ENCODE measurements around the gene CMBL.

Gene CMBL

DNA sequence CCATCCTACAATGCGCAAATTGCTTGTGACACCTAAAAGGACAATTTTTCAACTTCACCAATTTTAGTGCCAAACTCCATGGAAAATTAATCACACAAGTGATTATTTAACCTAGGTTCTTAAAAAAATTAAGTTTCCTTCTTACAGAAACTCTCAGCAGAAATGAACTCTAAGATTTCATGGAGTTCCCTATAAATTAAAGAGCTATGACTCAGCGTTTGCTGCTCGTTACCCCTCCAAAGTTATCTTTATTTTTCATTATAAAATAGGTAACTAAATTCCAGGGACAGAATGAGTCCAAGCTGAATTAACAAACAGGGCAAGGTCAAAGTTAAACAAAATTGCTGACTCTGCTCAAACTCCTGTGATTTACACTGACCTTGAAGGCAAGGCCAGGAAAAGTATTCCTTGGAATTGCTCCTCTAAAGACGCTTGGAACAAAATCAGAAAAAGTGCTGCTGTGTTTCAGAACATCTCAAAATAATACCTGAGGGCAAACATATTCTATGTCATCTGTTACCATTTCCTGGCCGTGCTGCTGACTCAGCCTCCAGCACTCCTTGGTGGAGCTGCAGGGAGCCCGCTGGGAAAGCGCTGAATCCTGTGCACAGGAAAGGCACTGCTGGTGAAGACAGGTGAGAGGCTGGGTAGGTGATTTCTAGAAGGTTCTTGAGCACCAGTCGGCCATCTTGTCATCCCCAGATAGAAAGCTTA, 2.5 kb upstream of the CMBL start:
- peak; percentile 81 for DNase-seq (ENCODE audit: low spot score)

DNA sequence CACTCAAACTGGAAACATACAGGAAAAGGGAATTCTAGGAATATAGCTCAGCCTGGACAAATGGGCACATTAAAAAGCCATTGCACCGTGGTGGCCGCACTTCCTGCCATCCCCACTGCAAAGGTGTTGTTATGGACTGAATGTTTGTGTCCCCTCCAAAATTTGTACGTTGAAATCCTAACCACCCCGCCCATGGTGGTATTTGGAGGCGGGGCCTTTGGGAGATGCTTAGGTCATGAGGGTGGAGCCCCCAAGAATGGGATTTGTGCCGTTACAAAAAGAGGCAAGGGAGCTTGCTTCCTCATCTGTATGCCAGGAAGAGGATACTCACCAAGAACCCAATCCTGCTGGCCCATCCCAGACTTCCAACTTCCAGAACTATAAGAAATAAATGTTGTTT, 1.1 kb upstream of the CMBL start:
- no peak for DNase-seq (ENCODE audit: low spot score)

GRCh38 chr5:10306806-10307205, 896 bp downstream of the CMBL start:
- DNase-seq (ENCODE audit: low spot score): no peak

DNA sequence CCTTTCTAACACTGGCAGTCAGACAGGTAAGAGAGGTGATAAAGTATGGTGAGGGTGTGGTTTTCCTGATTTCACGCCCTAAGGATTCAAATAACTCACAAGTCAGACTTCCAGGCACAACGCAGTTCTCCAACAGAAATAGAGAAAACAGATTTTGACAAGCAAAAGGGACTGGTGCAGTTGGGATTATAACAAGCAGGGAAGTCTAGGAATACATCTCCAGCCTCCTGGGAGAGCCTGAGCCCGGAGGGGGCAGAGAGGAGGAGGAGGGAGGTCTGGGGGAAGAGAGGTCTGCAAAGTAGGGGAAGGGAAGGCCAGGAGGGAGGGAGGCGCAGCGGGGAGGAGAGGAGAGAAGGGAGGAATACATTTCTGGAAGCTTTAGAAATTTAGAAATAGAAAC, 1.6 kb downstream of the CMBL start:
- DNase-seq (ENCODE audit: low spot score): no peak

- DNase-seq (ENCODE audit: low spot score): no peak
Measured at GRCh38 chr5:10304932-10305331, 2.8 kb downstream of the CMBL start.

- DNase-seq (ENCODE audit: low spot score): no peak
Measured at GRCh38 chr5:10303699-10304170, 4.0 kb downstream of the CMBL start.

DNA sequence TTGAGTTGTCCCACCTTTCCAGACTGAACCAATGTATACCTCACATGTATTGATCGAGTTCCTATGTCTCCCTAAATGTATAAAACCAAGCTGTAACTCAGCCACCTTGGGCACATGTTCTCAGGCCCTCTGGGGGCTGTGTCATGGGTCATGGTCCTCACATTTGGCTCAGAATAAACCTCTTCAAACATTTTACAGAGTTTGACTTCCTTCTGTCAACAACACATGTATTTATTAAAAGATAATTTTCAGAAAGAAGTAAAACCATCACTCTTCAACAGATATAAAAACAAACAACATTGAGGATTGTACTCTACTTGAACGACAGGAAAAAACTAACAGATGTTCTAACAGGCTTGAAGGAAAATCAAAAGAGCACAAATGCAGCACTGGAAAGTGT, 4.5 kb downstream of the CMBL start:
- no peak for DNase-seq (ENCODE audit: low spot score)

GRCh38 chr5:10301842-10302610, 5.7 kb downstream of the CMBL start:
- peak; percentile 94 for DNase-seq (ENCODE audit: low spot score)

- peak; percentile 35 for DNase-seq (ENCODE audit: low spot score)
Measured at GRCh38 chr5:10301266-10301665, 6.4 kb downstream of the CMBL start.

GRCh38 chr5:10300246-10300645, 7.5 kb downstream of the CMBL start:
- DNase-seq (ENCODE audit: low spot score): no peak

GRCh38 chr5:10297646-10298204, 10.0 kb downstream of the CMBL start:
- no peak for DNase-seq (ENCODE audit: low spot score)

DNA sequence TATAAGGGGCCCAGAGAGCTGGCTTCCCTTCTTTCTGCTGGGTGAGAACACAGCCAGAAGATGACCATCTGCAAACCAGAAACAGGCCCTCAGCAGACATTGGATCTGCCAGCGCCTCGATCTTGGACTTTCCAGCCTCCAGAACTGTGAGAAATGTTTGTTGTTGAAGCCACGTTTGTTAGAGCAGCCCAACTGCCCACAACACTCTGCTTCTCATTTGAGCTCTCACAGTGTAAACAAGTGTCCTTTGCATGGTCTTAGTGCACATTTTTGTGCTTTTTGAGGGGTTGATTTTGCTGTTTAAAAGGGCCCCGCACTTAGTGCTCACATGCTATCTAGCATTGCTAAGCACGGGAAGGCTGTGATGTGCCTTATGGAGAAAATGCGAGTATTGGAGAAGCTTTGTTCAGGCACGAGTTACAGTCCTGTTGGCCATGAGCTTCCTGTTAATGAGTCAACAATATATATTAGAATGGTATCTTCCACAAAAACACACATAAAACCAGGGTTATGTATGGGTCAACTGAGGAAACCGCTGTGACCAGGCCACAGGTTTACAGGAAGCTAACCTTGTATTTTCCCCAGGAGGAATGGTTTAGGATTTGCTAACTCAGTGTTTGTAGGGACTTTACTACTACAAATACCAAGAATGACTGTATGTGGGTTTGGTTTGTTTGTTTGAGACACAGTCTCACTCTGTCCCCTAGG, 11.9 kb downstream of the CMBL start:
- DNase-seq (ENCODE audit: low spot score): no peak

GRCh38 chr5:10293907-10294662, 13.6 kb downstream of the CMBL start:
- no peak for DNase-seq (ENCODE audit: low spot score)

GRCh38 chr5:10291692-10292339, 15.9 kb downstream of the CMBL start:
- no peak for DNase-seq (ENCODE audit: low spot score)

DNA sequence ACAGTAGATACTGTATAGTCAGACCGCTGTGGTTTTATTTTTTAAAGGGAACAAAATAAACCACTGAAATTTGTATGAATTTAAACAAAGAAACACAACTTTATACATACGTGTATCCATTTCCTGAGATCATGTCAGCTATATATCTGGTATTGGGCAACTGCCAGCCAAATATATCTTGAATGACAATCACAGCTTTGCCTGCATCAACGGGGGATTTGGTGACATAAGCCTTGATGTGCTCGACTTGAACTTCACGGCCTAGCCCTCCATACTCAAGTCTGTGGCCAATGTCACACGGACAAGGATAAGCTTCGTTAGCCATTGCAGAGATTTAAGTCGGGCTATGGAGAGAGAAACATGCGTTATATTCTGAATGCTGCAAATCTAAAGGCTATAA, 17.3 kb downstream of the CMBL start:
- no peak for DNase-seq (ENCODE audit: low spot score)

GRCh38 chr5:10289991-10290390, 17.7 kb downstream of the CMBL start:
- no peak for DNase-seq (ENCODE audit: low spot score)

GRCh38 chr5:10289353-10289752, 18.3 kb downstream of the CMBL start:
- no peak for DNase-seq (ENCODE audit: low spot score)

DNA sequence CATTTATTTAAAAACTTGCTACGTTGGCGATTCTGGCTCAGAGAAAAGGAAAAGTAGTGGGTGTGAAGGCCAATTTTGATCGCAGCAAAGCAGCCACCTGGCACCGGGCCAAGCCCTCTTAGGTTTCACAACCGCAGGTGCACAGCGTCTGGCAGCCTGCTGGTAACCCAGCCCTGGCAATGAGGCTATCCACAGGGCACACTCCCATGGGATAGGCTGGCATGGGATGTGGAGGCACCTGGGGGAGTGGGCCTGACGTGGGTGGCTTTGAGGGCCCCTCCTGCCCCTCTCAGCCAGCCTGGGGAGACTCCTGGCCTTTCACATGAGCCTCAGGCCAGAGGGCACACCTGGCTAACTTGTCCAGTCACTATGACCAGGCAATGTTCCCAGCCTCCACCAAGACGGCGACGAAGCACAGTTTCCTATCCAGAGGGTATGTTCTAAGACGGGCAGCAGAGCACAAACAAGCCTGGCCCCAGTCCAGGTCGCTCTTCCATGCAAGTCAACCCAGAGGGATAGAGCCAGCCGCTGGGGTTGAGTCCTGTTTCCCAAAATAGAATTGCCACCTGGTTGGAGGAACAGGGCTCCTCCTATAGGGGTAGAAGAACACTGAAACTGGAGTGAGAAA, 19.0 kb downstream of the CMBL start:
- DNase-seq (ENCODE audit: low spot score): peak; percentile 69

GRCh38 chr5:10286862-10287227, 20.9 kb downstream of the CMBL start:
- DNase-seq (ENCODE audit: low spot score): no peak

GRCh38 chr5:10286162-10286861, 21.4 kb downstream of the CMBL start:
- DNase-seq (ENCODE audit: low spot score): no peak
